K562 (cell line): ENCODE measurements around the gene HOXB5. TPM values are rescaled to one million over a fixed set of nuclear protein-coding genes. Genes with fewer than 3 reads are reported as not detected.

Experiments used
- ATAC-seq: fragments of 200-7000 bp; cut with Tn5 transposase; 3 replicates; pipeline ENCODE4 v1.9.1; 2020; ENCODE audit warnings: moderate library complexity
- BruUV-seq: library from RNA; stranded (reverse); fragments of 400-500 nt; replicated peaks from 2 replicates; lab custom pipeline; 2021; lab: Mats Ljungman, UMichigan
- CTCF ChIA-PET: fragments of 300-600 bp; formaldehyde crosslinking; extraction: SDS; loops from one replicate; lab custom pipeline; 2021; ENCODE audit warnings: low intra/inter-chr PET ratio; lab: Yijun Ruan, JAX
- POLR2A ChIA-PET: fragments of 300-600, 350-650 bp; sonication (Branson Sonifier 250); formaldehyde crosslinking; extraction: SDS; loops from one replicate; lab custom pipeline; 2021; ENCODE audit warnings: antibody characterized with exemption, inconsistent platforms; lab: Yijun Ruan, JAX
- DNase-seq, 4 experiments: peaks; one replicate each; pipeline versions ENCODE4 v3.0.0 to v3.0.0-alpha.2; 2011 to 2018; ENCODE audit warnings: low spot score in 3 of 4, mixed read lengths in 3 of 4; ENCODE audit errors: extremely low read depth in 1 of 4
- FAIRE-seq: peaks from 2 replicates; lab custom pipeline; 2011; peaks lifted over from hg19 to GRCh38; lab: Jason Lieb, UNC
- H2AFZ ChIP-seq: 2 replicates; pipeline ENCODE4 v1.6.0; 2011; ENCODE audit warnings: low read depth, low read length, control low read depth, inconsistent platforms
- H3K27ac ChIP-seq: fragments of 200-600 bp; 3 replicates; pipeline ENCODE4 v1.8.0; 2011; ENCODE audit warnings: low read depth, mild to moderate bottlenecking, control low read depth, inconsistent platforms, low read length, moderate library complexity, mixed read lengths; ENCODE audit errors: extremely low read depth
- H3K27me3 ChIP-seq, 2 experiments: fragments of 300-600 bp in 1 of 2; 2 replicates in 1 of 2; 3 replicates in 1 of 2; pipeline versions ENCODE4 v1.6.0 to v1.8.0; 2011; ENCODE audit warnings: inconsistent platforms in 2 of 2, low read length in 2 of 2, mild to moderate bottlenecking in 1 of 2, mixed read lengths in 1 of 2, moderate library complexity in 1 of 2; ENCODE audit not compliant: control insufficient read depth in 2 of 2, insufficient read depth in 2 of 2
- H3K36me3 ChIP-seq: fragments of 300-600 bp; 3 replicates; pipeline ENCODE4 v1.8.0; 2011; ENCODE audit warnings: mild to moderate bottlenecking, low read length, inconsistent platforms; ENCODE audit not compliant: control insufficient read depth, insufficient read depth
- H3K4me1 ChIP-seq, 2 experiments: fragments of 200-600 bp in 1 of 2; replicated peaks in 1 of 2; 2 replicates in 1 of 2; 3 replicates in 1 of 2; pipeline versions ENCODE4 v1.5.1 to v1.8.0; 2011; ENCODE audit warnings: inconsistent platforms in 2 of 2, low read length in 2 of 2, mild to moderate bottlenecking in 1 of 2, mixed read lengths in 1 of 2, moderate library complexity in 1 of 2; ENCODE audit not compliant: control insufficient read depth in 2 of 2, insufficient read depth in 2 of 2
- H3K4me2 ChIP-seq: 2 replicates; pipeline ENCODE4 v1.6.1; 2011; ENCODE audit warnings: low read length, control low read depth, inconsistent platforms, mixed read lengths; ENCODE audit not compliant: insufficient read depth
- H3K4me3 ChIP-seq: fragments of 200-600 bp; sonication (generic), shearing (Covaris generic); 2 replicates; pipeline ENCODE4 v1.5.1; 2016; ENCODE audit warnings: control low read depth, inconsistent platforms
- H3K79me2 ChIP-seq: fragments of 200-600 bp; 3 replicates; pipeline ENCODE4 v1.8.0; 2011; ENCODE audit warnings: low read length, inconsistent platforms; ENCODE audit not compliant: control insufficient read depth, insufficient read depth
- H3K9ac ChIP-seq, 2 experiments: 2 replicates each; pipeline versions ENCODE4 v1.6.0 to v1.6.1; 2011; ENCODE audit warnings: low read depth in 2 of 2, low read length in 2 of 2, control low read depth in 1 of 2, inconsistent platforms in 1 of 2, mild to moderate bottlenecking in 1 of 2, mixed read lengths in 1 of 2; ENCODE audit not compliant: insufficient read depth in 1 of 2
- H3K9me1 ChIP-seq: one replicate; pipeline ENCODE4 v1.6.0; 2011; ENCODE audit warnings: inconsistent platforms, mild to moderate bottlenecking, low read length, moderate library complexity; ENCODE audit not compliant: control insufficient read depth, insufficient read depth
- H3K9me3 ChIP-seq: replicated peaks from 2 replicates; pipeline ENCODE4 v1.5.1; 2011; ENCODE audit warnings: low read depth, low read length, inconsistent platforms; ENCODE audit not compliant: control insufficient read depth, insufficient read depth
- H4K20me1 ChIP-seq: replicated peaks from 2 replicates; pipeline ENCODE4 v1.6.1; 2011; ENCODE audit warnings: low read length, inconsistent platforms, mixed read lengths; ENCODE audit not compliant: control insufficient read depth, insufficient read depth
- CHCHD3 ChIP-seq: fragments of 250-450 bp; sonication (Bioruptor Pico); IDR thresholded peaks from 2 replicates; pipeline ENCODE4 v2.1.2; 2022; ENCODE audit warnings: mild to moderate bottlenecking
- GABPB1 ChIP-seq: sonication (generic); formaldehyde crosslinking; IDR thresholded peaks from 2 replicates; pipeline ENCODE4 v1.8.0; 2022; ENCODE audit warnings: mild to moderate bottlenecking, missing genetic modification reagents
- HOXB6 ChIP-seq: fragments of 250-450 bp; sonication (Bioruptor Pico); IDR thresholded peaks from 2 replicates; pipeline ENCODE4 v1.5.1; 2022; ENCODE audit warnings: mild to moderate bottlenecking, borderline replicate concordance
- MYNN ChIP-seq, 2 experiments: sonication (generic); formaldehyde crosslinking in 1 of 2; IDR thresholded peaks; 2 replicates each; pipeline versions ENCODE4 v1.5.0 to v1.6.1; 2016 to 2020; ENCODE audit warnings: antibody characterized with exemption in 1 of 2, missing genetic modification reagents in 1 of 2
- PHB2 ChIP-seq: fragments of 450-650 bp; IDR thresholded peaks from 2 replicates; pipeline ENCODE4 v1.6.1; 2017; ENCODE audit warnings: low read depth
- RBFOX2 ChIP-seq: fragments of 200-400 bp; formaldehyde crosslinking; IDR thresholded peaks from 2 replicates; pipeline ENCODE4 v1.6.1; 2017; ENCODE audit warnings: low read depth, mild to moderate bottlenecking, low read length, moderate library complexity
- SOX6 ChIP-seq: fragments of 450-650 bp; IDR thresholded peaks from 2 replicates; pipeline ENCODE4 v1.6.1; 2014; ENCODE audit warnings: mild to moderate bottlenecking
- ZNF134 ChIP-seq: fragments of 250-450 bp; sonication (Bioruptor Pico); conservative IDR thresholded peaks from 2 replicates; pipeline ENCODE4 v1.4.0; 2020
- ZNF143 ChIP-seq: sonication (generic); formaldehyde crosslinking; IDR thresholded peaks from 2 replicates; pipeline ENCODE4 v1.9.0; 2022; ENCODE audit warnings: mild to moderate bottlenecking, missing genetic modification reagents
- ZNF408 ChIP-seq: fragments of 250-450 bp; sonication (Bioruptor Pico); IDR thresholded peaks from 2 replicates; pipeline ENCODE4 v1.4.0; 2020; ENCODE audit warnings: low read depth, mild to moderate bottlenecking, moderate library complexity
- WGBS: fragments of 100-300 bp; shearing (Covaris generic); methylation state at CpG from one replicate; pipeline ENCODE4 v1.1.6; 2016; ENCODE audit warnings: low coverage, mixed read lengths; ENCODE audit not compliant: insufficient coverage; ENCODE audit errors: missing lambda C conversion rate; 5-methylcytosine and 5-hydroxymethylcytosine counted together
- in situ Hi-C: fragments of 300-500 bp; cut with MboI; formaldehyde crosslinking; loops from 4 replicates; pipeline ENCODE4 v1.15.0; 2018; ENCODE audit warnings: inconsistent platforms, mixed read lengths
- intact Hi-C: fragments of 100-400 bp; cut with micrococcal nuclease; formaldehyde crosslinking; loops from 2 replicates; pipeline ENCODE4 v1.14.2; 2022
- polyA plus RNA-seq, 8 experiments: library from polyadenylated mRNA; depleted of rRNA in 4 of 8; stranded (reverse) in 5 of 8; unstranded in 3 of 8; fragments of >200 nt; fragmentation: Nextera tagmentation in 2 of 8; fragmentation: Illumina TruSeq in 1 of 8; extraction: Ambion mirVana in 2 of 8; extraction: Trizol in 1 of 8; gene quantifications; 2 replicates each; pipeline versions ENCODE4 v1.2.1 to v1.2.3, GENCODE V29; 2011 to 2014; ENCODE audit warnings: inconsistent platforms in 1 of 8, missing spikeins in 1 of 8
- total RNA-seq, 7 experiments: library from RNA; depleted of rRNA in 6 of 7; stranded (reverse); fragments of >200 nt in 6 of 7; fragmentation: Illumina TruSeq in 2 of 7; extraction: Trizol in 2 of 7; gene quantifications; 2 replicates each; pipeline versions ENCODE4 v1.2.1 to v1.2.3, GENCODE V29; 2011 to 2021; ENCODE audit warnings: low replicate concordance in 1 of 7
- TF ChIP-seq, protein P1 (sequence below): sonication (generic); formaldehyde crosslinking; IDR thresholded peaks from 2 replicates; pipeline ENCODE4 v1.8.0; 2023; ENCODE audit warnings: missing genetic modification reagents, mild to moderate bottlenecking, borderline replicate concordance
- TF ChIP-seq, protein P2 (sequence below): fragments of 200-800 bp; sonication (Bioruptor generic); IDR thresholded peaks from 2 replicates; pipeline ENCODE4 v1.6.1; 2017; ENCODE audit warnings: missing genetic modification characterization, missing compliant biosample characterization

The HOXB5 gene
- total and polyA plus RNA-seq, 9 of the 15 experiments (the other 6 are each of a cell fraction or from before 2014, with no cell fraction given) = 0.24 to 2.7 (median 0.65) TPM

DNA sequence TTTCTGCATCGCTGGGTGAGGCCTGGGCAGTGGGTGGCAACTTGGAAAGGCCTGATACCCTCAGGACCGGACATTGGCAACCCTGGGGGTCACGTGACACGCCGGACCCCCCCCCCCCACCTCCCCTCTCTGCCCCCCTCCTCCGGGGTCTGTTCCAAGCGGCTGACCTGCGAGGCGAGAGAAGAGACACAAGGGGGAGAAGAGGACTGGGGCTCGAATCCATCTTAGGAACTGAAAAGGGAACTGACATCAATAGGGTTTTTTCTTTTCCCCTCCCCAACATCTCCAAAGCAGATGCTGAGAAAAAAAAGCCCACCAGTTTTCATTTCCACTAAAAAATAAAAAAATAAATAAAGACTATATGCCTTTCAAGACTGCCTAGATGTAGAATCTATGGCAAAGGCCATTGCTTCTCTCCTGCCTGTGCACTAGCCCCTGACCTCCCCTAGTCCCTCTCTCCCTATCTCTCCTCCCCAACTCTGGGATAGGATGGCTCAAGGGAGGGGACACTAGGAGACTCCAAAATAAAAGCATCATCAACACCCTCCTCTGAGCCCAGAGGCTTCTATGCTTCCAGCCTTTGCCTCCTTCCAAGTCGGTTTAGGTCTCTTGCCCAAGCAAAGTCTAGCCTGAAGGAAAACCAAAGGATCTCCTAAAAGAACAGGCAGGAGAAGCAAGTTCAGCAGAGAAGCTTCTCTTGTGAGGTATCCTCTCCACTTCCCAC, 41.0 kb downstream of the HOXB5 start:
- no peaks in the 10 kb centered on the region for H4K20me1 ChIP-seq
- POLR2A ChIA-PET = interaction anchor here (0.5 to 0.9 kb wide), 2 partner anchors 18 to 35 kb away, joined by 3 read pairs; no protein-coding TSS in a partner anchor
- no peaks in the 10 kb centered on the region for H3K27me3 ChIP-seq
- no peaks in the 10 kb centered on the region for H3K9me1 ChIP-seq
- H3K4me3 ChIP-seq = no peak overlapping the region
- no TSS peak for BruUV-seq
- H3K4me1 ChIP-seq = peaks cover 51 to 58% of the 10 kb centered on the region in 2 experiments
- CTCF ChIA-PET = no interaction called here
- intact Hi-C loops (no loop called here), in situ Hi-C loops (no loop called here)
- DNase-seq = no peak
- H2AFZ ChIP-seq = no peak overlapping the region
- peaks cover 65% of the 10 kb centered on the region; the same call in 2 of the 3 replicates for H3K36me3 ChIP-seq
- peaks cover 68% of the 10 kb centered on the region for H3K79me2 ChIP-seq
- H3K9me3 ChIP-seq = no peaks in the 10 kb centered on the region
- peak overlapping the region; percentile 1; the same call in 1 of the 3 replicates for H3K27ac ChIP-seq
- WGBS = 54% methylated on average over 2 of the region's 11 CpGs
- no peak for FAIRE-seq
- peak overlapping the region in 1 of 2 experiments; percentile 5; a peak in 1 of 4 replicates for H3K9ac ChIP-seq
- peak overlapping the region; percentile 18; the same call in 1 of the 2 replicates for H3K4me2 ChIP-seq
- ATAC-seq = no peak
- TF ChIP-seq, protein P1, sequence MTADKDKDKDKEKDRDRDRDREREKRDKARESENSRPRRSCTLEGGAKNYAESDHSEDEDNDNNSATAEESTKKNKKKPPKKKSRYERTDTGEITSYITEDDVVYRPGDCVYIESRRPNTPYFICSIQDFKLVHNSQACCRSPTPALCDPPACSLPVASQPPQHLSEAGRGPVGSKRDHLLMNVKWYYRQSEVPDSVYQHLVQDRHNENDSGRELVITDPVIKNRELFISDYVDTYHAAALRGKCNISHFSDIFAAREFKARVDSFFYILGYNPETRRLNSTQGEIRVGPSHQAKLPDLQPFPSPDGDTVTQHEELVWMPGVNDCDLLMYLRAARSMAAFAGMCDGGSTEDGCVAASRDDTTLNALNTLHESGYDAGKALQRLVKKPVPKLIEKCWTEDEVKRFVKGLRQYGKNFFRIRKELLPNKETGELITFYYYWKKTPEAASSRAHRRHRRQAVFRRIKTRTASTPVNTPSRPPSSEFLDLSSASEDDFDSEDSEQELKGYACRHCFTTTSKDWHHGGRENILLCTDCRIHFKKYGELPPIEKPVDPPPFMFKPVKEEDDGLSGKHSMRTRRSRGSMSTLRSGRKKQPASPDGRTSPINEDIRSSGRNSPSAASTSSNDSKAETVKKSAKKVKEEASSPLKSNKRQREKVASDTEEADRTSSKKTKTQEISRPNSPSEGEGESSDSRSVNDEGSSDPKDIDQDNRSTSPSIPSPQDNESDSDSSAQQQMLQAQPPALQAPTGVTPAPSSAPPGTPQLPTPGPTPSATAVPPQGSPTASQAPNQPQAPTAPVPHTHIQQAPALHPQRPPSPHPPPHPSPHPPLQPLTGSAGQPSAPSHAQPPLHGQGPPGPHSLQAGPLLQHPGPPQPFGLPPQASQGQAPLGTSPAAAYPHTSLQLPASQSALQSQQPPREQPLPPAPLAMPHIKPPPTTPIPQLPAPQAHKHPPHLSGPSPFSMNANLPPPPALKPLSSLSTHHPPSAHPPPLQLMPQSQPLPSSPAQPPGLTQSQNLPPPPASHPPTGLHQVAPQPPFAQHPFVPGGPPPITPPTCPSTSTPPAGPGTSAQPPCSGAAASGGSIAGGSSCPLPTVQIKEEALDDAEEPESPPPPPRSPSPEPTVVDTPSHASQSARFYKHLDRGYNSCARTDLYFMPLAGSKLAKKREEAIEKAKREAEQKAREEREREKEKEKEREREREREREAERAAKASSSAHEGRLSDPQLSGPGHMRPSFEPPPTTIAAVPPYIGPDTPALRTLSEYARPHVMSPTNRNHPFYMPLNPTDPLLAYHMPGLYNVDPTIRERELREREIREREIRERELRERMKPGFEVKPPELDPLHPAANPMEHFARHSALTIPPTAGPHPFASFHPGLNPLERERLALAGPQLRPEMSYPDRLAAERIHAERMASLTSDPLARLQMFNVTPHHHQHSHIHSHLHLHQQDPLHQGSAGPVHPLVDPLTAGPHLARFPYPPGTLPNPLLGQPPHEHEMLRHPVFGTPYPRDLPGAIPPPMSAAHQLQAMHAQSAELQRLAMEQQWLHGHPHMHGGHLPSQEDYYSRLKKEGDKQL (CRISPR knock-in tag) = no peak
- TF ChIP-seq, protein P2, sequence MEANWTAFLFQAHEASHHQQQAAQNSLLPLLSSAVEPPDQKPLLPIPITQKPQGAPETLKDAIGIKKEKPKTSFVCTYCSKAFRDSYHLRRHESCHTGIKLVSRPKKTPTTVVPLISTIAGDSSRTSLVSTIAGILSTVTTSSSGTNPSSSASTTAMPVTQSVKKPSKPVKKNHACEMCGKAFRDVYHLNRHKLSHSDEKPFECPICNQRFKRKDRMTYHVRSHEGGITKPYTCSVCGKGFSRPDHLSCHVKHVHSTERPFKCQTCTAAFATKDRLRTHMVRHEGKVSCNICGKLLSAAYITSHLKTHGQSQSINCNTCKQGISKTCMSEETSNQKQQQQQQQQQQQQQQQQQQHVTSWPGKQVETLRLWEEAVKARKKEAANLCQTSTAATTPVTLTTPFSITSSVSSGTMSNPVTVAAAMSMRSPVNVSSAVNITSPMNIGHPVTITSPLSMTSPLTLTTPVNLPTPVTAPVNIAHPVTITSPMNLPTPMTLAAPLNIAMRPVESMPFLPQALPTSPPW = 0 out of 2 replicates have a peak, but pooled peaks have one; percentile 3
- TF ChIP-seq ZNF143 (CRISPR knock-in tag) (no peak), RBFOX2 (0 out of 2 replicates have a peak, but pooled peaks have one; percentile 9), CHCHD3 (CRISPR knock-in tag) (no peak), SOX6 (no peak), MYNN (IDR thresholded peaks at IDR 0.05) (peak; percentile 67), MYNN (CRISPR knock-in tag; IDR thresholded peaks at IDR 0.05) (no peak), PHB2 (no peak), ZNF134 (CRISPR knock-in tag) (no peak), GABPB1 (CRISPR knock-in tag) (no peak), ZNF408 (CRISPR knock-in tag) (no peak), HOXB6 (CRISPR knock-in tag) (no peak)
